NCI-H2029 (cell line): ENCODE data around the gene ZNF777.
A peak's percentile ranks its signal among the peaks of the same experiment; 100 is the strongest.
"Not testable (repeated sequence)": the region's sequence is repeated elsewhere in the genome, so short reads cannot be mapped to it uniquely, and the experiment has no call there.

Experiments used
- DNase-seq: peaks from one replicate; lab custom pipeline; 2025; lab: John Stamatoyannopoulos, UW

The ZNF777 gene

DNA sequence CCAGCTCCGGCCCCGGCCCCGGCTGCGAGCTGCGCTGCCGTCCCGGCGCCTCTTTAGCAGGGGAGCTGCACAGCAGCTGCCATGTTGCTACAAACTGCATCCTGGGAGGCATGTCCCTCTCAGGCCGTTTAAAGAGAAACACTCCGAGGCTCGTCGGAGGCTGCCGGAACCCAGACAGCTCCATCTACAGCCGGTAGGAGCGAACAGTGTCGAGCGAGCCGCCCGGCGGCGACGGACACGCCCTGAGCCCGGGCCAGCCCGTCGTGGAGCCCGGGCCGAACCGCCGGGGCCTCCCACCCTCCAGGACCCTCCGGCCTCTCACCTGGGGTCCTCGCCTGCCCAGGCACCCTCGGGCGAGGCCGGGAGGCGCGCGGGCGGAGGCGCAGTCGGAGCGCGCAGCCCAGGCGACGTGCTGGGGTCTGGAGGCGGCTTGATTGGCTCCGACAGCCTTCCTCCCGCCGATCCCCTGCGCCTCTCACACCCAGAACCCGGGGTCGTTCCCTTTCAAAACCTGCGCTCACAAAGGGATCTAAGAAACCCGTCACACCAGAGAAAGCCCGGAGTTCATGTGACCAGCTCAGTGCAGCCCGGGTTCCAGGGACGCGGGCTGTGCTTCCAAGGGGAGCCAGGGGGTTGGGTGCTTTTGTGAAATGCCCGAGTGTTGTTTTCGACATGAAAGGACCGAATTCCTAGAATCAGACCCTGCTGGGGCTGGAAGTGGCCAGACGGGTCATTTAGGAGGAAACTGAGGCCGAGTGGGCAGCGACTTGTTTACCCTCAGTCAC lies at the start of gene ZNF777:
Gene ZNF777 (minus strand): TSS at position 570 of the 785 bp plus-strand sequence. CDS start 5,040 bp downstream, outside the sequence.
- peak; percentile 72 for DNase-seq

GRCh38 chr7:149510248-149510647 lies 49.4 kb upstream of the ZNF777 start:
- no peak for DNase-seq

- DNase-seq = no peak
Measured at GRCh38 chr7:149509774-149510173, 48.9 kb upstream of the ZNF777 start.

- no peak for DNase-seq
Measured at GRCh38 chr7:149505551-149505950, 44.7 kb upstream of the ZNF777 start.

DNA sequence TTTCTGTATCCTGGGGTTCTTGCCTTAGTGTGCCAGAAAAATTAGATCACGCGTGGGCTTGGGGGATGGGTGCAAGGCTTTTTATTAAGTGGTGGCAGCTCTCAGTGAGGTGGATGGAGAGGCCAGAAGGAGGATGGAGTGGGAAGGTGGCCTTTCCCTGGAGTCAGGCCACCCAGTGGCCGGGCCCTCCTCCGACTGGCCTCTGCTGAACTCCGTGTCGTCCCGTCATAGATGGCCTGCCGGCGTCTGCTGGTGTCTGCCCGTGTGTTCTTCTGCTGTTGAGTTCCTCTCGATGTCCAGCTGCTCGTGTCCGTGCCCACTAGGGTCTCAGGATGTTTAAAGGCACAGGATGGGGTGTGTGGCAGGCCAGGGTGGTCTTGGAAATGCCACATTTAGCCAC lies 40.8 kb upstream of the ZNF777 start:
- DNase-seq = no peak

DNA sequence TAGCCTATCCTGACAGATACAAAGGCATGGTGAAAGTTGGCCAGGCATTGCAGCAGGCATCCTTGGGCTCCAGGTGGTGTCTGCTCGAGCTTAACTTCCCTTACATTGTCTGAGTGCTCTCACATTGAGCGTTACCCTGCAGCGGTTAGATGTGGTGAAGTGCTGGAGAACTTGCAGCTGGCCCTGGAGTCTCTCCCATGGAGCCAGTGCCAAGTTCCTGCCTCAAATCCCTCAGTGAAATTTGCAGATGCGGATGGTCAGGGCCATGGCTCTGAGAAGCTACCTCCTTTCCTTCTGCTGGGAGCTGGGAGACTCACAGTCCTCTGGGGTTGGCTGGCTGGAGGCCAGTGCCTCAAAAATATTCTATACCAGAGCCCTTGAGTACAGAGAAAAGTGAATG lies 40.0 kb upstream of the ZNF777 start:
- no peak for DNase-seq

DNA sequence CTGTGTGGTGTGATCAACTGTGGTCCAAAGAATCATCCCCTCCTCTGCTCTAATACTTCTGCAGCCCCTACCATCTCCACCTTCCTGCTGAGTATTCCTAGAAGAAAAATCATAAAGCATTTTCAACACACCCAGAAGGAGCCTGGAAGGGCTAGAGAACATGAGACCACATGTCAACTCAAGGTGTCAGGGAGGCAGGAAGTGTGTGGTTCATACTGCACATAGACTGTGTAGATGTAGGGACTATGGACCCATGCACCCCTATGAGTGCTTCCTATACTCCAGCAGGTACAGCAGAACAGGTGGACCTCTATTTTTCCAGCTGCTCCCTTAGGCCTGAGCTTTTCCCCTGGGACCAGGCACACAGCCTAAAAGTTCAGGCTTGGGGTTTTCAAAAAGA lies 39.3 kb upstream of the ZNF777 start:
- DNase-seq = no peak

DNA sequence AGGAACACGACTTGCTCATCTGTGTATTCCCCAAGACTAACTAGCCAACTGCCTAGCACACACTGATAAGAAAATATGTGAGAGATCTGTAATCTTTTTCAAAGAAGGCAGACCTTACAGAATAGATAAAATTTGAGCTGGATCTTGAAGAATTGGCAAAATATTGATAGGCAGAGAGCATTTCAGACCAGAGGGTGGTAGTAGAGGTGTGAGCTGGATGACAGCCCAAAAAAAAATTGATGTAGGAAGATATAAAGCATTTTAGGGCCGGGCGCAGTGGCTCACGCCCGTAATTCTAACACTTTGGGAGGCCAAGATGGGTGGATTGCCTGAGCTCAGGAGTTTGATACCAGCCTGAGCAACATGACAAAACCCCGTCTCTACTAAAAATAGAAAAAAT lies 37.9 kb upstream of the ZNF777 start:
- DNase-seq = no peak

DNA sequence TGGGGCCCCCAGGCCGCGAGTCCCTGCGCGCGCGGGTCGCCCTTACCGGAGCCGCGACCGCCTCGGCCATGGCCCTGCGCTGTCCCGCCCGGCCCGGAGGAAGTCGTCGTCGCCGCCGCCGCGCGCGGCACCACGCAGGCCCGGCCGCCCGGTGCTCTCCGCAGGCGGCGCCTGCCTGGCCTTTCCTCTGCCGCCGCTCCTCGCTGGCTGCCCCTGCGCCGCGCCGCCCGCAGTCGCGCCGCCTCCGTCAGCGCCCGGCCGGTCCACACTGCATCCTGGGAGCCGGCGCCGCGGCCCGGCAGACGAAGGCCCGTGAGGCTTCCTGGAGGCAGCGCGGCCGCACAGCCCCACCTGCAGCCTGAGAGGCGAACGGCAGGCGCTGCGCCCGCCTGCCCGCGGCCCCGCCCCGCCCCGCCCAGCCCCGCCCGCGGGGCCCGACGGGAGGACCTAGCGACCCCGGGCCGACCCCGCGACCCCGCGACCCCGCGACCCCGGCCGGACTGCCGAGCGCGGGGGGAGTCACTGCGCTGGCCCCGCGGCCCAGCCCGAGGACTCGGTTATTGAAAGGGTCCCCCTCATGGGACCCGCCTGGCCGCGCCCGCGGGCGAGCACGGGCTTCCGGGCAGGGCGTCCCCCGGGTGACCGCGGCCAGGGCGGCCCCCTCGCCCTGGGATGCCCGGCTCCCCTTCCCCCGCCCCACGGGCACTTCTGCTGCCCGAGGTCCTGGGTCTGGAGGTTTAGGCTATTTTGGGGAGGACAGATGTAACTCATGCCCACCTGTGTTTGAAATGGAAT lies 36.8 kb upstream of the ZNF777 start, which contains the start of gene ZNF746:
Gene ZNF746 (minus strand): TSS at position 343 of the 795 bp plus-strand sequence. CDS start 273 bp downstream, at position 70.
- peak; percentile 70 for DNase-seq

GRCh38 chr7:149496642-149497391 lies 36.0 kb upstream of the ZNF777 start:
- DNase-seq = peak; percentile 17

DNA sequence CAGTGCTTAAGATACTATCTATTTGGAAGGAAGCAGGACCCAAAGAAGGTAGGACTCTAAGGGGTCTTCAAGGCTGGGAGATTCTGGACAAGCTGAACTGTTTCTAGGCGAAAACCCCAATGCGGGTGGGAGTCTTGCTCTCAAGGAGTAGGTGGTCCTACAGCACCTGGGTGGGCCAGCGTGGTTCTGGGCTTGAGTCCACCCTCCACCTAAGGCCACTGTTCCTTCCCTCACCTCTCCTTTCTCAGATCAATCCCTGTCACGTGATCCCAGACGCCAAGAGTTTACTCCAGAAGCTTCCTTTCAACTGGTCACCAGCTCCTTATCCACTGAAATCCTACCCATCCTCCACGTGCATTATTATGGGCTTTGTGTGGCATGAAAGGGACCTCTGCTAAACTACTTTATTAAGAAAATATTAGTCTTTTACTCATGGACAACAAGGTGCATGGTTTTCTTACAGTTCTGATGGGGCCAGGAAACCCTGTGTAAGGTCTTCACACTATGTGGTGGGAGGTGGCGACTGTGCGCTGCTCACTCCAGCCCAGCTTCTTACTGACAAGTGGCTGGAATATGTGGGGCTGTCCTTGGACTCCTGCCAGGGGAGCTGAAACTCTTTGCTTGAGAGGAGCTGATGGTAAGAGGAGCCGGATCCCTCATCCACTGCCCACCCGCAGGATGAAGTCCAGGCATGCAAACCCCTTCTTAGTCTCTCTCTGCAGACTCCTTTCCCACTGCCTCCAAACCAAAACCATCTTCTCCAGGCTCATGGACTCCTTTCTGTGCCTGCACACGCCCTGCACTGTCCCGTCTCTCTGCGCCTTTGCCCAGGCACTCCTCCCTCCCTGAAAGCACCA lies 35.2 kb upstream of the ZNF777 start:
- DNase-seq = peak; percentile 1

DNA sequence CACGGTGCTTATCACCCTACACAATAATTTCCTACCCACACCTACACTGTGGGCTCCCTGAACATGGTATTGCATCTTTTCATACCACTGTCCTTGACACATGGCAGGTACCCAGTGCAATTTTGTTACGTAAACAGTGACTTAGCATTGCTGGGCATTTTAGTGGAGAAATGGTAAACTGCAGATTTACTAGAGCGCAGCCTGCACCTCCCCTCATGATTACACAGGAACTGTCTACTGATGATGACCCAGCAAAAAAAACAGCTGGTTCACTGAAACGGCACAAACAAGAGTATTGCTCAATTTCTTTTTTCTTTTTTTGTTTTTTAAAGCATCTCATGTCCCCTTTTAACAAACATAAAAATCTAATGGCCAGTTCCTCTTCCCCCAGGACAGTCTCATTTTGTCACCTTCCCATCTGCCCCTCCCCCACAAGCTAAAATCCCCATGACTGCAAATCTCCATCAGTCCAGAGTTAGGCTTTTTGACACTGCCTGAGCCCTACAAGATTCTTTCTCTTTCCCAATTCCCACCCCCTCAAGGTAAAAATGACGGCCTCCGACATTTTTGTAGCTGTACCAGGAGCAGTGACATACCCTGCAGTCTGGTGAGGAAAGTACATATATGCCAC lies 34.0 kb upstream of the ZNF777 start:
- DNase-seq = no peak

- DNase-seq = not testable (repeated sequence)
Measured at GRCh38 chr7:149493975-149494374, 33.1 kb upstream of the ZNF777 start.

GRCh38 chr7:149493366-149493765 lies 32.5 kb upstream of the ZNF777 start:
- DNase-seq = no peak

- DNase-seq = peak; percentile 77
Measured at GRCh38 chr7:149490083-149490760, 29.4 kb upstream of the ZNF777 start.

DNA sequence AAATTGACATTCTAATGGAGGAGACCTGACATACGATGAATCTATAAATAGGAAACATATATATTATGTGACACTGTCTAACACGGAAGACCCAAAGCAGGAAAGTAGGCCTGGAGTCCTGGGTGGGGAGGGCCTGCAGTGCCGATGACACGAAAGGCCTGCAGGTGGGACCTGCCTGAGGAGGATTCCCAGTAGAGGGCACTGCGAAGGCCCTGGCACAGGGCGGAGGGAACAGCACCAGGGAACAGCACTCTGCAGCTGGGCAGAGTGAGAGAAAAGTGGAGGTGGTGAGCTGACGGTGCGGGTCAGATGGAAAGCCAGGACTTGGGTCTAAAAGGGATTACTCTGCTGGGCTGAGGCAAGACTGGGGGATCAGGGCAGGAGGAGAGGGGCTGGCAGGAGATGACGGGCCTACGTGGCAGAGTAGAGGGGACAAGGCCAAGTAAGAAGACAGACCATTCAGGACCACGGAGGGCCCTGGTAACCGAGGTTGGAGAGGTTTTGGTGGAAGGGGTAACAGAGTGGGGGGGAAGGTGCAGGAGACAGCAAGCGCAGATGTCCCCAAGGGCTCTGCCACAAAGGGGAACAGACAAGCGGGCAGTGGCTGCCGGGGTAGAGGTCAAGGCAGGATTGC lies 28.6 kb upstream of the ZNF777 start:
- DNase-seq = no peak

DNA sequence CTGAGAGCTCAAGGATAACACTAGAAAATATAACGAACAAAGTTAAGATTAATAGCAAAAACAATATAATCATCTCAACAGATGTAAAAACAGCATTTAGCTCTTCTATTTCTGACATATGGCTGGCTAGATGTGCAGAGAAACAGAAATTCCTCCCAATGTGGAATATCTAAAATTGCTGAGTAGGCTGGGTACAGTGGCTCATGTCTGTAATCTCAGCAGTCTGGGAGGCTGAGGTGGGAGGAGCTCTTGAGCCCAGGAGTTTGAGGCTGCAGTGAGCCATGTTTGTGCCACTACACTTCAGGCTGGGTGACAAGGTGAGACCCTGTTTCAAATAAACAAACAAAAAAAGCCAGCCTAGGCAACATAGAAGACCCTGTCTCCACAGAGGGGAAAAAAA lies 18.7 kb upstream of the ZNF777 start:
- no peak for DNase-seq

DNA sequence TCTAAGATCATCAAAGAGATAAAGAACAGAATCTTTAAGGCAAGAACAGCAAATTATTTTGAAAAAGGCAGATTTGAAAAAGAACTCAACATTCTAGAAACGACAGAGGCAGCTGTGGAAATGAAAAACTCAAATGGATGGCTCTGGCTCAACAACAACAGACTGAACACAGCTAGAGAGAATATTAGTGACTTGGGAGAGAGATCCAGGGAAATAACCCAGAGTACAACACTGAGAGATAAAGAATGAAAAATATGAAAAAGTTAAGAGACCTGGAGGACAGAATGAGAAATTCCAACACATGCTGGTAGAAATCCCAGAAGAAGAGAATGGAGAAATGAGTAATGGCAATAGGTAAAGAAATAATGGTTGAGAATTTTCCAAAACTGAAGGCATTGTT lies 17.9 kb upstream of the ZNF777 start:
- no peak for DNase-seq

GRCh38 chr7:149477494-149478443 lies 16.9 kb upstream of the ZNF777 start:
- no peak for DNase-seq
